B cell (primary cell): ENCODE data around the gene SLC1A2. TPM values are rescaled to one million over a fixed set of nuclear protein-coding genes. Genes with fewer than 3 reads are reported as not detected.

ENCODE experiments used
- ATAC-seq: fragments of 200-7000 bp; cut with Tn5 transposase; one replicate; pipeline ENCODE4 v1.10.0; 2021; ENCODE audit warnings: low read depth, mild to moderate bottlenecking, moderate number of reproducible peaks, moderate library complexity
- CTCF ChIA-PET: fragments of 350-600 bp; sonication (Branson Sonifier 250); formaldehyde crosslinking; loops from one replicate; lab custom pipeline; 2021; ENCODE audit warnings: antibody characterized with exemption, inconsistent platforms; lab: Charles Lee
- POLR2A ChIA-PET: fragments of 350-600 bp; sonication (Branson Sonifier 250); formaldehyde crosslinking; loops from one replicate; lab custom pipeline; 2021; ENCODE audit warnings: antibody characterized with exemption; lab: Charles Lee
- DNase-seq: peaks from one replicate; pipeline ENCODE4 v3.0.0; 2013
- H2AFZ ChIP-seq: 2 replicates; pipeline ENCODE4 v1.6.1; 2012; ENCODE audit warnings: mild to moderate bottlenecking, low read depth, low read length; ENCODE audit not compliant: insufficient read depth, poor library complexity, severe bottlenecking
- H3K27ac ChIP-seq, 2 donors: 1 replicate in 1 of 2; 2 replicates in 1 of 2; pipeline ENCODE4 v1.5.1; 2012 to 2013; ENCODE audit warnings: low read length in 2 of 2, mild to moderate bottlenecking in 2 of 2, moderate library complexity in 1 of 2
- H3K27me3 ChIP-seq, 4 experiments: fragments of 200-600 bp in 1 of 4; sonication (generic) in 1 of 4; replicated peaks in 1 of 4; 1 replicate in 2 of 4; 2 replicates in 2 of 4; pipeline versions ENCODE4 v1.6.1 to v1.7.0; 2013 to 2016; ENCODE audit warnings: low read length in 3 of 4, mild to moderate bottlenecking in 2 of 4, mixed read lengths in 1 of 4, moderate library complexity in 1 of 4; ENCODE audit not compliant: insufficient read depth in 4 of 4, control insufficient read depth in 3 of 4; ENCODE audit errors: control extremely low read depth in 1 of 4
- H3K36me3 ChIP-seq, 2 experiments: replicated peaks in 1 of 2; 1 replicate in 1 of 2; 2 replicates in 1 of 2; pipeline versions ENCODE4 v1.6.1 to v1.7.1; 2013; ENCODE audit warnings: low read length in 1 of 2; ENCODE audit not compliant: insufficient read depth in 2 of 2, control insufficient read depth in 1 of 2; ENCODE audit errors: control extremely low read depth in 1 of 2, extremely low read depth in 1 of 2
- H3K4me1 ChIP-seq, 2 donors: fragments of 200-600 bp in 1 of 2; sonication (generic) in 1 of 2; 1 replicate in 1 of 2; 2 replicates in 1 of 2; pipeline versions ENCODE4 v1.5.1 to v1.6.1; 2013 to 2017; ENCODE audit warnings: low read length in 2 of 2; ENCODE audit not compliant: control insufficient read depth in 2 of 2, insufficient read depth in 2 of 2
- H3K4me2 ChIP-seq: replicated peaks from 2 replicates; pipeline ENCODE3; 2012; ENCODE audit warnings: mild to moderate bottlenecking, low read depth, low read length; ENCODE audit not compliant: poor library complexity, severe bottlenecking
- H3K4me3 ChIP-seq, 5 experiments: fragments of 200-600 bp in 1 of 5; sonication (generic) in 1 of 5; 1 replicate in 3 of 5; 2 replicates in 2 of 5; pipeline versions ENCODE4 v1.5.1 to v1.7.0; 2011 to 2016; ENCODE audit warnings: low read length in 4 of 5, mild to moderate bottlenecking in 4 of 5, low read depth in 2 of 5, control low read depth in 1 of 5, moderate library complexity in 1 of 5; ENCODE audit not compliant: insufficient read depth in 1 of 5; ENCODE audit errors: control extremely low read depth in 1 of 5, extremely low read depth in 1 of 5
- H3K79me2 ChIP-seq: fragments of 200-600 bp; sonication (generic); one replicate; pipeline ENCODE4 v1.6.0; 2016; ENCODE audit warnings: low read length; ENCODE audit not compliant: control insufficient read depth, insufficient read depth
- H3K9ac ChIP-seq: fragments of 200-600 bp; sonication (generic); 2 replicates; pipeline ENCODE4 v1.6.1; 2017; ENCODE audit warnings: mild to moderate bottlenecking, low read length, moderate library complexity
- H3K9me3 ChIP-seq, 3 donors: one replicate each; pipeline versions ENCODE4 v1.6.1 to v1.7.1; 2013; ENCODE audit warnings: low read length in 2 of 3; ENCODE audit not compliant: control insufficient read depth in 2 of 3, insufficient read depth in 1 of 3; ENCODE audit errors: control extremely low read depth in 1 of 3
- H4K20me1 ChIP-seq: 2 replicates; pipeline ENCODE4 v1.6.0; 2012; ENCODE audit warnings: mild to moderate bottlenecking, low read length; ENCODE audit not compliant: insufficient read depth, control insufficient read depth, poor library complexity, severe bottlenecking
- H3K27ac Mint-ChIP-seq: one replicate; pipeline ENCODE4 v1.8.0; 2021; ENCODE audit warnings: mixed read lengths
- H3K27me3 Mint-ChIP-seq: one replicate; pipeline ENCODE4 v1.8.0; 2021; ENCODE audit warnings: mixed read lengths
- H3K4me1 Mint-ChIP-seq: one replicate; pipeline ENCODE4 v1.8.0; 2021; ENCODE audit warnings: mixed read lengths
- H3K4me3 Mint-ChIP-seq: one replicate; pipeline ENCODE4 v1.8.0; 2021; ENCODE audit warnings: mixed read lengths
- H3K9me3 Mint-ChIP-seq: one replicate; pipeline ENCODE4 v1.8.0; 2022; ENCODE audit warnings: mixed read lengths; ENCODE audit not compliant: insufficient read depth
- CTCF ChIP-seq: fragments of 200-600 bp; IDR thresholded peaks from one replicate; pipeline ENCODE4 v1.8.0; 2022; ENCODE audit warnings: antibody characterized with exemption, mild to moderate bottlenecking
- EZH2 ChIP-seq: IDR thresholded peaks from 2 replicates; pipeline ENCODE4 v1.6.1; 2012; ENCODE audit warnings: borderline replicate concordance, low read depth, mild to moderate bottlenecking, moderate library complexity, low read length; ENCODE audit not compliant: insufficient read depth, poor library complexity, severe bottlenecking
- WGBS: methylation state at CpG from one replicate; pipeline ENCODE4 v1.1.5; 2013; ENCODE audit warnings: missing lambda C conversion rate; ENCODE audit not compliant: insufficient coverage; 5-methylcytosine and 5-hydroxymethylcytosine counted together
- intact Hi-C: fragments of 100-400 bp; cut with micrococcal nuclease; formaldehyde crosslinking; loops from one replicate; pipeline ENCODE4 v1.10.0; 2022
- polyA plus RNA-seq: library from polyadenylated mRNA; depleted of rRNA; stranded (reverse); fragments of >200 nt; gene quantifications from 2 replicates; pipeline ENCODE4 v1.2.3, GENCODE V29; 2012
- total RNA-seq, 2 donors: library from RNA; stranded (reverse); fragments of 120-200 nt in 1 of 2; gene quantifications; 1 replicate in 1 of 2; 2 replicates in 1 of 2; pipeline versions ENCODE4 v1.2.3 to v1.2.4, GENCODE V29; 2013 to 2022

Gene SLC1A2
- total and polyA plus RNA-seq, 2 donors (not counting 1 experiment from before 2014, with no cell fraction given), result not detected

GRCh38 chr11:35322318-35322979, 96.9 kb downstream of the SLC1A2 start:
- Mint-ChIP-seq H3K4me1 (peaks cover 22% of the 10 kb centered on the region), H3K27me3 (no peaks in the 10 kb centered on the region), H3K4me3 (no peak overlapping the region), H3K27ac (no peak overlapping the region), H3K9me3 (no peaks in the 10 kb centered on the region)
- H3K36me3 ChIP-seq, result no peaks in the 10 kb centered on the region
- no peaks in the 10 kb centered on the region for H3K27me3 ChIP-seq
- H3K9ac ChIP-seq, result no peak overlapping the region
- H3K4me1 ChIP-seq, result peaks cover 17 to 21% of the 10 kb centered on the region in 2 donors
- DNase-seq, result no peak
- POLR2A ChIA-PET, result no interaction called here
- H4K20me1 ChIP-seq, result no peaks in the 10 kb centered on the region
- no peak for ATAC-seq
- 100% methylated on average over 1 of the region's 3 CpGs for WGBS
- no peak overlapping the region for H3K4me2 ChIP-seq
- TF ChIP-seq EZH2, result no peak
- TF ChIP-seq CTCF, result no peak
- no peak overlapping the region for H2AFZ ChIP-seq
- no peak overlapping the region for H3K4me3 ChIP-seq
- intact Hi-C loops, result no loop called here
- CTCF ChIA-PET, result no interaction called here
- H3K9me3 ChIP-seq, result no peaks in the 10 kb centered on the region
- no peak overlapping the region for H3K27ac ChIP-seq
- H3K79me2 ChIP-seq, result no peaks in the 10 kb centered on the region

GRCh38 chr11:35321532-35322317, 97.6 kb downstream of the SLC1A2 start:
- H3K36me3 ChIP-seq, result no peaks in the 10 kb centered on the region
- H3K27ac ChIP-seq, result no peak overlapping the region
- H3K4me1 ChIP-seq, result peaks cover 17 to 28% of the 10 kb centered on the region in 2 donors
- intact Hi-C loops, result no loop called here
- H3K4me2 ChIP-seq, result no peak overlapping the region
- DNase-seq, result no peak
- no peaks in the 10 kb centered on the region for H3K27me3 Mint-ChIP-seq
- H3K4me3 ChIP-seq, result no peak overlapping the region
- ChIA-PET POLR2A (no interaction called here), CTCF (no interaction called here)
- no peaks in the 10 kb centered on the region for H3K27me3 ChIP-seq
- no peak overlapping the region for H3K9ac ChIP-seq
- peaks cover 27% of the 10 kb centered on the region for H3K4me1 Mint-ChIP-seq
- H3K9me3 ChIP-seq, result no peaks in the 10 kb centered on the region
- H3K9me3 Mint-ChIP-seq, result no peaks in the 10 kb centered on the region
- WGBS, result 76% methylated on average over 9 of the region's 11 CpGs
- H3K27ac Mint-ChIP-seq, result no peak overlapping the region
- no peaks in the 10 kb centered on the region for H3K79me2 ChIP-seq
- no peak overlapping the region for H2AFZ ChIP-seq
- no peak for TF ChIP-seq EZH2
- no peak for TF ChIP-seq CTCF
- ATAC-seq, result no peak
- no peak overlapping the region for H3K4me3 Mint-ChIP-seq
- H4K20me1 ChIP-seq, result no peaks in the 10 kb centered on the region
